ENCODE data around the gene CREBZF. TPM values are rescaled to one million over a fixed set of nuclear protein-coding genes. Genes with fewer than 3 reads are reported as not detected.

The CREBZF gene
- total RNA-seq, 1 experiment from 2014 or later: 99.4 TPM

DNA sequence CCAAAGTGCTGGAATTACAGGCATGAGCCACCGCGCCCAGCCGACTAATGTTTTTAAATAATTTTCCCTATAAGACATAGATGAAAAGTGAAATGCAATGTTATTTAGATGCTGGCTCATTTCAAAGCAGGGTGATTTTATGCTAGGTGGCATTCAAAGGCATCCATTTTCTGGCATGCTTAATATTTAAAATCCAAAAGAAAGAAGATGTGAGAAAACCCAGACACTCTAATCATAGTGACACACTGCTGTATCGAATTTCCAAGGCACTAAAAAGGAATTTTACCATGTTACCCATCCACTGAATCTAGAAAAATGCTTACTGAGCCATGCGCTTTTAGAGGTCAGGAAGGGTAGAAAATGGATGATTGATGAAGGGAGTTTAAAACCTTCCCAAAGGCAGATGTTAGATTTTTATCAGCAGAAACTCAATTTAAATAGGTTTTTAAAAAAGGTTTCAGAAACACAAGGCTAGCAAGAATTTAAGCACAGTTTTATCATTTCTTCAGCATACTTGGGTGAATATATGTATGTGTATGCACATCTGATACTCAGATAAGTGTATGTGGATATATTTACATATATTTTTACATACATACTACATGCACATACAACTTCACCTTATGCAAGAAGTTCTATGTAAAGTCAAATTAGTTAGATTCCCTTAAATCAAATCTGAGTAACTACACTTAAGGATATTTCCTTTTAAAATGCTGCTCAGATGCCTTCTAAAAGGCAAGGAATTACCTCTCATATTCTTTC is 45.2 kb upstream of the CREBZF start:
- Histone ChIP-seq H3K9me3 (no peaks in the 10 kb centered on the region), H3K36me3 (ENCODE audit: control insufficient read depth, insufficient read depth, low read length) (no peaks in the 10 kb centered on the region), H3K4me3 (ENCODE audit: low read depth, low read length) (no peak overlapping the region), H3K4me1 (no peaks in the 10 kb centered on the region), H3K27me3 (replicated peaks; ENCODE audit: control insufficient read depth, insufficient read depth, low read length) (no peaks in the 10 kb centered on the region)
- Mint-ChIP-seq H3K36me3 (ENCODE audit: insufficient read depth, unreplicated experiment) (peaks cover 25% of the 10 kb centered on the region), H3K4me3 (ENCODE audit: unreplicated experiment) (no peak overlapping the region), H3K4me1 (ENCODE audit: low read depth, unreplicated experiment) (no peaks in the 10 kb centered on the region), H3K27ac (ENCODE audit: unreplicated experiment) (no peak overlapping the region), H3K27me3 (ENCODE audit: insufficient read depth, unreplicated experiment) (no peaks in the 10 kb centered on the region), H3K9me3 (ENCODE audit: unreplicated experiment) (no peaks in the 10 kb centered on the region)
- no peak for DNase-seq
- no peak for TF ChIP-seq CTCF (IDR thresholded peaks at IDR 0.05; ENCODE audit: insufficient read depth in 1 of 2, low read depth in 1 of 2, low read length in 1 of 2, severe bottlenecking in 1 of 2, unreplicated experiment in 1 of 2)
- ChIA-PET POLR2A (no interaction called here), CTCF (no interaction called here)
- intact Hi-C loops (cut with micrococcal nuclease; ENCODE audit: unreplicated experiment): no loop called here
- BruUV-seq (replicated peaks): no TSS peak

- H3K27me3 ChIP-seq (replicated peaks; ENCODE audit: control insufficient read depth, insufficient read depth, low read length): no peaks in the 10 kb centered on the region
- no peak for TF ChIP-seq CTCF (IDR thresholded peaks at IDR 0.05; ENCODE audit: insufficient read depth in 1 of 2, low read depth in 1 of 2, low read length in 1 of 2, severe bottlenecking in 1 of 2, unreplicated experiment in 1 of 2)
- intact Hi-C loops (cut with micrococcal nuclease; ENCODE audit: unreplicated experiment): no loop called here
- no peaks in the 10 kb centered on the region for H3K4me1 ChIP-seq
- Mint-ChIP-seq H3K4me3 (ENCODE audit: unreplicated experiment) (no peak overlapping the region), H3K27me3 (ENCODE audit: insufficient read depth, unreplicated experiment) (no peaks in the 10 kb centered on the region), H3K36me3 (ENCODE audit: insufficient read depth, unreplicated experiment) (peaks cover 32% of the 10 kb centered on the region), H3K9me3 (ENCODE audit: unreplicated experiment) (no peaks in the 10 kb centered on the region), H3K27ac (ENCODE audit: unreplicated experiment) (no peak overlapping the region), H3K4me1 (ENCODE audit: low read depth, unreplicated experiment) (no peaks in the 10 kb centered on the region)
- ChIA-PET CTCF (no interaction called here), POLR2A (no interaction called here)
- 0 out of 2 replicates have a peak, but pooled peaks cover 7% of the 10 kb centered on the region for H3K9me3 ChIP-seq
- no peak overlapping the region for H3K4me3 ChIP-seq (ENCODE audit: low read depth, low read length)
- H3K36me3 ChIP-seq (ENCODE audit: control insufficient read depth, insufficient read depth, low read length): no peaks in the 10 kb centered on the region
- DNase-seq: no peak
- BruUV-seq (replicated peaks): no TSS peak
Measured at GRCh38 chr11:85705800-85706199, 40.9 kb upstream of the CREBZF start.

- DNase-seq: no peak
- ChIA-PET CTCF (no interaction called here), POLR2A (no interaction called here)
- Mint-ChIP-seq H3K9me3 (ENCODE audit: unreplicated experiment) (no peaks in the 10 kb centered on the region), H3K4me1 (ENCODE audit: low read depth, unreplicated experiment) (no peaks in the 10 kb centered on the region), H3K27me3 (ENCODE audit: insufficient read depth, unreplicated experiment) (no peaks in the 10 kb centered on the region), H3K36me3 (ENCODE audit: insufficient read depth, unreplicated experiment) (peaks cover 36% of the 10 kb centered on the region), H3K27ac (ENCODE audit: unreplicated experiment) (no peak overlapping the region), H3K4me3 (ENCODE audit: unreplicated experiment) (no peak overlapping the region)
- no peaks in the 10 kb centered on the region for H3K4me1 ChIP-seq
- intact Hi-C loops (cut with micrococcal nuclease; ENCODE audit: unreplicated experiment): no loop called here
- no TSS peak for BruUV-seq (replicated peaks)
- TF ChIP-seq CTCF (IDR thresholded peaks at IDR 0.05; ENCODE audit: insufficient read depth in 1 of 2, low read depth in 1 of 2, low read length in 1 of 2, severe bottlenecking in 1 of 2, unreplicated experiment in 1 of 2): no peak
- no peaks in the 10 kb centered on the region for H3K36me3 ChIP-seq (ENCODE audit: control insufficient read depth, insufficient read depth, low read length)
- no peaks in the 10 kb centered on the region for H3K27me3 ChIP-seq (replicated peaks; ENCODE audit: control insufficient read depth, insufficient read depth, low read length)
- 0 out of 2 replicates have a peak, but pooled peaks cover 7% of the 10 kb centered on the region for H3K9me3 ChIP-seq
- H3K4me3 ChIP-seq (ENCODE audit: low read depth, low read length): no peak overlapping the region
Measured at GRCh38 chr11:85704967-85705366, 40.0 kb upstream of the CREBZF start.
